Activated T-helper 17 cell treated with anti-CD3 and anti-CD28 coated beads, Interleukin-2, amount 50 U/mL, for 72 hours (primary cell): Measurements from ENCODE around the gene DOCK10. TPM values are rescaled to one million over a fixed set of nuclear protein-coding genes. Genes with fewer than 3 reads are reported as not detected.

ENCODE experiments used
- ATAC-seq: fragments of 150-1000 bp; cut with Tn5 transposase; replicated peaks from 2 replicates; pipeline ENCODE4 v1.10.0; 2021; ENCODE audit warnings: mild to moderate bottlenecking, moderate library complexity
- H3K27ac Mint-ChIP-seq: one replicate; pipeline ENCODE4 v1.8.0; 2022; ENCODE audit warnings: mixed read lengths
- H3K27me3 Mint-ChIP-seq: one replicate; pipeline ENCODE4 v1.8.0; 2022; ENCODE audit warnings: mixed read lengths
- H3K36me3 Mint-ChIP-seq: one replicate; pipeline ENCODE4 v1.8.0; 2022; ENCODE audit warnings: low read depth, mild to moderate bottlenecking, mixed read lengths
- H3K4me1 Mint-ChIP-seq: one replicate; pipeline ENCODE4 v1.8.0; 2022; ENCODE audit warnings: mixed read lengths
- H3K4me3 Mint-ChIP-seq: one replicate; pipeline ENCODE4 v1.8.0; 2022; ENCODE audit warnings: mild to moderate bottlenecking, mixed read lengths
- H3K9me3 Mint-ChIP-seq: one replicate; pipeline ENCODE4 v1.8.0; 2022; ENCODE audit warnings: mixed read lengths
- total RNA-seq, 2 donors: library from RNA; stranded (reverse); gene quantifications; one replicate each; pipeline ENCODE4 v1.2.3, GENCODE V29; 2022

DOCK10 gene
- 100 to 1,000 TPM; 142 to 227 TPM for total RNA-seq

GRCh38 chr2:225041851-225042799 lies at the start of gene DOCK10:
TSS of gene DOCK10 (minus strand) at chr2:225042468. CDS start at chr2:225042374, 94 bp downstream.
- peaks cover 30% of the 10 kb centered on the region for H3K36me3 Mint-ChIP-seq
- H3K27me3 Mint-ChIP-seq = no peaks in the 10 kb centered on the region

GRCh38 chr2:225091336-225091735 lies 49.1 kb upstream of the DOCK10 start:
- no peaks in the 10 kb centered on the region for H3K9me3 Mint-ChIP-seq
- peak; percentile 57 for ATAC-seq
- no peaks in the 10 kb centered on the region for H3K4me1 Mint-ChIP-seq
- no peak overlapping the region for H3K27ac Mint-ChIP-seq
- no peaks in the 10 kb centered on the region for H3K36me3 Mint-ChIP-seq
- no peaks in the 10 kb centered on the region for H3K27me3 Mint-ChIP-seq
- no peak overlapping the region for H3K4me3 Mint-ChIP-seq

More at GRCh38 chr2:225041851-225042799, at the start of gene DOCK10:
- peak; percentile 10 for ATAC-seq
- Mint-ChIP-seq H3K4me3 (peak within 1 kb of the TSS; percentile 96), H3K4me1 (peaks cover 40% of the 10 kb centered on the region), H3K27ac (peak within 1 kb of the TSS; percentile 97), H3K9me3 (no peaks in the 10 kb centered on the region)

GRCh38 chr2:225090746-225091145 lies 48.5 kb upstream of the DOCK10 start:
- Mint-ChIP-seq H3K27me3 (no peaks in the 10 kb centered on the region), H3K4me3 (no peak overlapping the region), H3K27ac (no peak overlapping the region), H3K9me3 (no peaks in the 10 kb centered on the region), H3K4me1 (no peaks in the 10 kb centered on the region), H3K36me3 (no peaks in the 10 kb centered on the region)
- peak; percentile 47 for ATAC-seq

GRCh38 chr2:225086915-225087314 lies 44.6 kb upstream of the DOCK10 start:
- Mint-ChIP-seq H3K36me3 (no peaks in the 10 kb centered on the region), H3K4me3 (no peak overlapping the region), H3K27ac (no peak overlapping the region), H3K4me1 (no peaks in the 10 kb centered on the region), H3K9me3 (no peaks in the 10 kb centered on the region), H3K27me3 (no peaks in the 10 kb centered on the region)
- no peak for ATAC-seq

- H3K4me1 Mint-ChIP-seq = no peaks in the 10 kb centered on the region
- no peak overlapping the region for H3K27ac Mint-ChIP-seq
- H3K27me3 Mint-ChIP-seq = no peaks in the 10 kb centered on the region
- H3K4me3 Mint-ChIP-seq = no peak overlapping the region
- no peaks in the 10 kb centered on the region for H3K9me3 Mint-ChIP-seq
- no peak for ATAC-seq
- H3K36me3 Mint-ChIP-seq = no peaks in the 10 kb centered on the region
Measured at GRCh38 chr2:225086439-225086838, 44.2 kb upstream of the DOCK10 start.

- Mint-ChIP-seq H3K9me3 (no peaks in the 10 kb centered on the region), H3K27me3 (no peaks in the 10 kb centered on the region), H3K36me3 (no peaks in the 10 kb centered on the region), H3K27ac (no peak overlapping the region), H3K4me3 (no peak overlapping the region), H3K4me1 (no peaks in the 10 kb centered on the region)
- no peak for ATAC-seq
Measured at GRCh38 chr2:225083276-225083675, 41.0 kb upstream of the DOCK10 start.

- Mint-ChIP-seq H3K4me3 (no peak overlapping the region), H3K27me3 (no peaks in the 10 kb centered on the region), H3K4me1 (no peaks in the 10 kb centered on the region), H3K9me3 (no peaks in the 10 kb centered on the region), H3K36me3 (no peaks in the 10 kb centered on the region), H3K27ac (no peak overlapping the region)
- ATAC-seq = no peak
Measured at GRCh38 chr2:225076125-225076524, 33.9 kb upstream of the DOCK10 start.

GRCh38 chr2:225074919-225075681 lies 32.8 kb upstream of the DOCK10 start:
- Mint-ChIP-seq H3K27me3 (no peaks in the 10 kb centered on the region), H3K4me1 (no peaks in the 10 kb centered on the region), H3K27ac (no peak overlapping the region), H3K9me3 (no peaks in the 10 kb centered on the region), H3K36me3 (no peaks in the 10 kb centered on the region), H3K4me3 (no peak overlapping the region)
- ATAC-seq = peak; percentile 48

- Mint-ChIP-seq H3K27me3 (no peaks in the 10 kb centered on the region), H3K27ac (no peak overlapping the region), H3K4me3 (no peak overlapping the region), H3K4me1 (no peaks in the 10 kb centered on the region), H3K36me3 (no peaks in the 10 kb centered on the region), H3K9me3 (no peaks in the 10 kb centered on the region)
- ATAC-seq = no peak
Measured at GRCh38 chr2:225074366-225074765, 32.1 kb upstream of the DOCK10 start.

- H3K27ac Mint-ChIP-seq = no peak overlapping the region
- H3K9me3 Mint-ChIP-seq = no peaks in the 10 kb centered on the region
- no peaks in the 10 kb centered on the region for H3K27me3 Mint-ChIP-seq
- no peaks in the 10 kb centered on the region for H3K4me1 Mint-ChIP-seq
- no peaks in the 10 kb centered on the region for H3K36me3 Mint-ChIP-seq
- ATAC-seq = no peak
- no peak overlapping the region for H3K4me3 Mint-ChIP-seq
Measured at GRCh38 chr2:225073198-225073597, 30.9 kb upstream of the DOCK10 start.

- Mint-ChIP-seq H3K4me3 (no peak overlapping the region), H3K36me3 (no peaks in the 10 kb centered on the region), H3K27me3 (no peaks in the 10 kb centered on the region), H3K4me1 (no peaks in the 10 kb centered on the region), H3K9me3 (peaks cover 7% of the 10 kb centered on the region), H3K27ac (no peak overlapping the region)
- no peak for ATAC-seq
Measured at GRCh38 chr2:225072444-225072843, 30.2 kb upstream of the DOCK10 start.

- Mint-ChIP-seq H3K27ac (no peak overlapping the region), H3K9me3 (peaks cover 19% of the 10 kb centered on the region), H3K27me3 (no peaks in the 10 kb centered on the region), H3K4me1 (peaks cover 11% of the 10 kb centered on the region), H3K36me3 (no peaks in the 10 kb centered on the region), H3K4me3 (no peak overlapping the region)
- no peak for ATAC-seq
Measured at GRCh38 chr2:225070811-225071210, 28.5 kb upstream of the DOCK10 start.

- H3K27me3 Mint-ChIP-seq = no peaks in the 10 kb centered on the region
- no peak for ATAC-seq
Measured at GRCh38 chr2:225069966-225070365, 27.7 kb upstream of the DOCK10 start.

GRCh38 chr2:225069477-225069876 lies 27.2 kb upstream of the DOCK10 start:
- no peak overlapping the region for H3K27ac Mint-ChIP-seq
- peaks cover 23% of the 10 kb centered on the region for H3K4me1 Mint-ChIP-seq
- ATAC-seq = no peak
- no peaks in the 10 kb centered on the region for H3K27me3 Mint-ChIP-seq
- peaks cover 19% of the 10 kb centered on the region for H3K9me3 Mint-ChIP-seq
- H3K36me3 Mint-ChIP-seq = no peaks in the 10 kb centered on the region
- H3K4me3 Mint-ChIP-seq = no peak overlapping the region

More at GRCh38 chr2:225069966-225070365, 27.7 kb upstream of the DOCK10 start:
- Mint-ChIP-seq H3K27ac (no peak overlapping the region), H3K36me3 (no peaks in the 10 kb centered on the region), H3K4me3 (no peak overlapping the region), H3K9me3 (peaks cover 19% of the 10 kb centered on the region), H3K4me1 (peaks cover 18% of the 10 kb centered on the region)

- peak overlapping the region; percentile 23 for H3K27ac Mint-ChIP-seq
Measured at GRCh38 chr2:225065882-225066281, 23.6 kb upstream of the DOCK10 start.

More at GRCh38 chr2:225065882-225066281, 23.6 kb upstream of the DOCK10 start:
- peak overlapping the region; percentile 50 for H3K4me3 Mint-ChIP-seq
- ATAC-seq = peak; percentile 83
- no peaks in the 10 kb centered on the region for H3K27me3 Mint-ChIP-seq
- H3K9me3 Mint-ChIP-seq = peaks cover 19% of the 10 kb centered on the region
- peaks cover 34% of the 10 kb centered on the region for H3K4me1 Mint-ChIP-seq
- no peaks in the 10 kb centered on the region for H3K36me3 Mint-ChIP-seq
